ENCODE measurements around the gene FXYD2.

The FXYD2 gene

DNA sequence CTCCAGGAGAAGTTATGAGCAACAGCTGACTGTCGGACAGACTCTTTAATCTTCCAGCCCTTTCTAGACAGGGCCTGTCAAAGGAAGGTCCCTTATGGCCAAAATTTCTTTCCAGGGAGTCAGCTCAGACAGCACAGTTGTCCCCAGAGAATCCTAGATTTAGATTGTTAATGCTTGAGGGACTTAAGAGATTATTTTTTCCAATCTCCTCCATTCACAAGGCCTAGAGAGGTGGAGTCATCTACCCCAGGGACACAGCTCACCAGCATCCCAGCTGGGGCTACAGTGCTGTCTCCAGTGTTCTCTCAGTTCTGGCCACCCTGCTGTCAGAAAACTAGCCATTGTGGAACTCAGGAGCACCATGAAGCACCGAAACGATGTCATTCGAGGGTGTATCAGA lies 35.3 kb downstream of the FXYD2 start:
- no peaks in the 10 kb centered on the region for H3K4me1 ChIP-seq (ENCODE audit: insufficient read depth, low read length)
- H2AFZ ChIP-seq (ENCODE audit: low read depth, low read length), result no peak overlapping the region
- no peak overlapping the region for H3K4me3 ChIP-seq (ENCODE audit: low read length)
- H3K27me3 ChIP-seq (ENCODE audit: insufficient read depth, low read length), result peaks cover 48% of the 10 kb centered on the region
- H3K36me3 ChIP-seq (ENCODE audit: insufficient read depth, low read length), result no peaks in the 10 kb centered on the region
- no peaks in the 10 kb centered on the region for H3K9me3 ChIP-seq (ENCODE audit: low read length)

DNA sequence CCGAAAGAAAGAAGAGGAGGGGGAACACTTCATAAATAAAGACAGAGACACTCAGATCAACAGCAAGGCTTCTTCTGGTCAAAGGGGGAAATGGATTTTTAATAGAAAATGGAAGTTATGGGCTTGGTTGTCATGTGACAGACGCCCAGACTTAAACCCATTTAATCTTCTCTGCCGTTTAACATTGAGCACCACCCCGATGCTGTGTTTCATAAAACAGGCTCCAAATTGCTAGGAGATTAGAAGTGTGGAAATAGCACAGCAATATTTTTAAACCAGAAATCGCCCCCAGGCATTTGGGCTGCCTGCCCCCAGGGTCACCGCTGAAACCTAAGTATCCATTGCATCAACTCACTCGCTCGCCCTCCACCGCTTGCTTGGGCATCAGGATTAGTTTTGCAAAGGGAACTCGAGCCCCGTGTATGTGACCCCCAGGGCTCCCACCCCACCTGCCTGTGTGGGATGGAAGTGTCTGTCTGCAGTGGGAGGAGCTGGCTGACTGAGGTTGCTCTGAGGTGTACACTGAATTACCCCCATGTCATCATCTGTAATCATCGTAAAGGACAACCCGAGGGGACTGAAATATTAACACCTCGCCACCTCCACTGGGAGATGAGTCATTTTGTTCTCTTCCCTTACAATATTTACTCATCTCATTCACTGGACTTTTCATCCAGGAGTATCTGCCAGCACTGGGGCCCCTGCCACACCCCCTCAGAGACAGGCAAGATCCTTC lies 38.2 kb downstream of the FXYD2 start:
- Histone ChIP-seq H3K4me1 (ENCODE audit: insufficient read depth, low read length) (no peaks in the 10 kb centered on the region), H2AFZ (ENCODE audit: low read depth, low read length) (no peak overlapping the region), H3K36me3 (ENCODE audit: insufficient read depth, low read length) (no peaks in the 10 kb centered on the region), H3K4me3 (ENCODE audit: low read length) (no peak overlapping the region), H3K27me3 (ENCODE audit: insufficient read depth, low read length) (peaks cover 48% of the 10 kb centered on the region), H3K9me3 (ENCODE audit: low read length) (no peaks in the 10 kb centered on the region)

DNA sequence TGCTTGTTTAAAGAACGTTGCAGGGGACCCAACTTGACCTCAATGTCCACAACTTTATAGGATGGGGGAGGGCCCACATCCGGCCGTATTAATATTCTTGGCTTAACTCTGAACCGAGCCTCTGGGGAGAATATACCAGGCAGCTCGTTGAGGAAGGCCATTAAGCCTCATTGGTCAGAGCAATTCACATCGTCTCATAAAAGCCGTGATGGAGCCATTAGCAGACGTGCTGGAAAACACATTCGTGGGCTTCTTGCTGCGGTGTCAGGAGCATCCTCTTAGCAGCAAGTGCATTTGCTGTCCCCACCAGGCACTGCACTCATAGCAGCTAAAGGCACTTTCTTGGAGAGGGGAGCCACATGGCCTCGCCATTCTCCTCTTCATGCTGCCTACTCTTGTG lies 42.4 kb downstream of the FXYD2 start:
- Histone ChIP-seq H2AFZ (ENCODE audit: low read depth, low read length) (no peak overlapping the region), H3K4me3 (ENCODE audit: low read length) (no peak overlapping the region), H3K4me1 (ENCODE audit: insufficient read depth, low read length) (no peaks in the 10 kb centered on the region), H3K9me3 (ENCODE audit: low read length) (no peaks in the 10 kb centered on the region), H3K27me3 (ENCODE audit: insufficient read depth, low read length) (peaks cover 41% of the 10 kb centered on the region), H3K36me3 (ENCODE audit: insufficient read depth, low read length) (no peaks in the 10 kb centered on the region)

DNA sequence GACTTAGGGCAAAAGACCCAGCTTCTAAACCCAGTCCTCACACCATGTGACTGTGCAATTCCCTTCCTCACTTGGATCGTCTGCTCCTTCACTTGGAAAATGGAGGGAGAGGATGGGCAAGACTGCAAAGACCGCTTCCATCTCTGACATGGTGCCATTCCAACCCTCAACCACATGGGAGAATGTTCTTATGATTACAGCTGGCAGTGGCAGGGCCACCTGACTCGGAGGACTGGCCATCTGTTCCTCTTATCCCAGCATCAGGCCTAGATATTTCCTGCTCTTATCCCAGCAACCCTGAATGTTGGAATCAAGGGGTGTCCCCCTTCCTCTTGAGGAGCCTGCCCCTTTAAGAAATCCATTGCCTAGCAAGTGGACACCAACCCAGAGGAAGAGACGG lies 42.9 kb downstream of the FXYD2 start:
- H2AFZ ChIP-seq (ENCODE audit: low read depth, low read length), result no peak overlapping the region
- H3K36me3 ChIP-seq (ENCODE audit: insufficient read depth, low read length), result no peaks in the 10 kb centered on the region
- H3K4me1 ChIP-seq (ENCODE audit: insufficient read depth, low read length), result no peaks in the 10 kb centered on the region
- H3K4me3 ChIP-seq (ENCODE audit: low read length), result no peak overlapping the region
- H3K9me3 ChIP-seq (ENCODE audit: low read length), result no peaks in the 10 kb centered on the region
- peaks cover 37% of the 10 kb centered on the region for H3K27me3 ChIP-seq (ENCODE audit: insufficient read depth, low read length)

DNA sequence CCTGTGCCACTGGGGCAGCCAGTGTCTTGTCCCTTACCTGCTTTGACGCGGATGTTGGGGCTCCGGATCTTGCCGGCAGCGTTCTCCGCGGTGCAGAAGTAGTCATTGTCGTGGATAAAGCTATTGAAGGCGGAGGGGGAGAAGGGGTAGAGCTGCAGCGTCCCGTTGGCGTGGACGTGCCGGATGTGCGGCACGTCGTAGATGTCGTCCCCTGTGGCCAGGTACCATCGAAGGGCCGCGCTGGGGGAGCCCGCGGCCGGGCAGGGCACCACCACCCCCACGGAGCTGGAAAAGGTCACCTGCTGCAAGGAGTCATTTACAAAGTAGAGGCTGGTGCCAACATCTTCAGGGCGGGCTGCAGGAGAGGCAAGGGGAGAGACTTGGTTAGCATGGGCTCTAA lies 44.1 kb downstream of the FXYD2 start:
- H3K27me3 ChIP-seq (ENCODE audit: insufficient read depth, low read length), result peaks cover 36% of the 10 kb centered on the region
- no peak overlapping the region for H3K4me3 ChIP-seq (ENCODE audit: low read length)
- H3K9me3 ChIP-seq (ENCODE audit: low read length), result no peaks in the 10 kb centered on the region
- no peak overlapping the region for H2AFZ ChIP-seq (ENCODE audit: low read depth, low read length)
- no peaks in the 10 kb centered on the region for H3K36me3 ChIP-seq (ENCODE audit: insufficient read depth, low read length)
- no peaks in the 10 kb centered on the region for H3K4me1 ChIP-seq (ENCODE audit: insufficient read depth, low read length)

DNA sequence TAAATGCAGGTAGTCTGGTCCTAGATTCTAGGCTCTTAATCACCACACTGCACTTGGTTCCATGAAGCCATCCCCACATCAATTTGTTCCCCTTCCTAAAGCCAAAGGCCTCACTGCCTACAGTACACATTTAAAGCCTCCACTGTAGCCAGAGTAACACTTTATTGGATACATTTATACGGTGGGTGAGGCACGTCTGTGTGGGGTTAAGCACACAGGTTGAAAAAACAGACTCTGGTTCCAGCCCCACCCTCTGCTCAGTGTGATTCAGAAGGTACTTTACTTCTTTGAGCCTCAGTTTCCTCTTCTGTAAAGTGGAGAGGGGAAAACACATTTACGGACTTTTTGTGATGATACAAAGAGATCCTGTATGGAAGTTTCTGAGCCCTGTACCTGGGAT lies 50.0 kb downstream of the FXYD2 start:
- no peak overlapping the region for H2AFZ ChIP-seq (ENCODE audit: low read depth, low read length)
- H3K4me1 ChIP-seq (ENCODE audit: insufficient read depth, low read length), result no peaks in the 10 kb centered on the region
- H3K4me3 ChIP-seq (ENCODE audit: low read length), result no peak overlapping the region
- H3K27me3 ChIP-seq (ENCODE audit: insufficient read depth, low read length), result peaks cover 16% of the 10 kb centered on the region
- no peaks in the 10 kb centered on the region for H3K36me3 ChIP-seq (ENCODE audit: insufficient read depth, low read length)
- H3K9me3 ChIP-seq (ENCODE audit: low read length), result no peaks in the 10 kb centered on the region

DNA sequence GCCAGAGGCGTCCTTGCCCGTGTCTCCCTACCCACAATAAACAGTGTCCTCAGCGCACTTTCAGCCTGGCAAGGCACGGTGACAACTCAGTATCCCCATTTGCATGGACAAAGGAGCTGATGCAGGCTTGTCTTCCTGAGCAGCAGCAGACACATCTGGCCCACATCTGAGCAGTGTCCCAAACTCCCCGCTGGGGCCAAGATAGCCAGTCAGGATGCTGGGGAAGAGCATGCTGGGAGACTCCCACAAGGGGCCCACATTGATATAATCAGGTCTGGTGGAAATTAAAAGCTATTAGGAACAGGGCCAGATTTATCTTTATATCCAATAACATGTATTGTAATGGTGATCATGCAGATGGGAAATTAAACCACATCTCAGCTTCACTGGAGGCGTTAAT lies 52.2 kb downstream of the FXYD2 start:
- Histone ChIP-seq H3K27me3 (ENCODE audit: insufficient read depth, low read length) (peaks cover 7% of the 10 kb centered on the region), H3K4me3 (ENCODE audit: low read length) (no peak overlapping the region), H3K4me1 (ENCODE audit: insufficient read depth, low read length) (no peaks in the 10 kb centered on the region), H3K36me3 (ENCODE audit: insufficient read depth, low read length) (no peaks in the 10 kb centered on the region), H2AFZ (ENCODE audit: low read depth, low read length) (no peak overlapping the region), H3K9me3 (ENCODE audit: low read length) (no peaks in the 10 kb centered on the region)

DNA sequence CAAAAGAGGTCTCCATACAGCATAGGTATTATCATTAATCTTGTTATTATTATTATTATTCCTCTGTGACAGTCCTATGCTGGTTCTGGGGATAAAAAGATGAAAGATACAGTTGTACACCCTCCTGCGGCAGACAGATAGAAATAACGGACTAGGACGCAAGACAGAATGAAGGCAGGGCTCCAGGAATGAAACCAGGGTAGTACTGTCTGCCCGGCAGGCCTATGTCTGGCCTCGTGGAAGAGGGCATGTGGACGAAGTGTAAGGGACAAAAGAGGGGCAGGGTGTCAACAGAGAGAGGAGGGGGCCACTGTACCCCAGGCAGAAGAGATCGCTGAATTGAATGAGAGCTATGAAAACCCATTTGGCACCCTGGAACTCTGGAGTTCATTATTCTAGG lies 52.7 kb downstream of the FXYD2 start:
- Histone ChIP-seq H3K9me3 (ENCODE audit: low read length) (no peaks in the 10 kb centered on the region), H3K36me3 (ENCODE audit: insufficient read depth, low read length) (no peaks in the 10 kb centered on the region), H3K27me3 (ENCODE audit: insufficient read depth, low read length) (peaks cover 6% of the 10 kb centered on the region), H3K4me3 (ENCODE audit: low read length) (no peak overlapping the region), H3K4me1 (ENCODE audit: insufficient read depth, low read length) (no peaks in the 10 kb centered on the region), H2AFZ (ENCODE audit: low read depth, low read length) (no peak overlapping the region)

DNA sequence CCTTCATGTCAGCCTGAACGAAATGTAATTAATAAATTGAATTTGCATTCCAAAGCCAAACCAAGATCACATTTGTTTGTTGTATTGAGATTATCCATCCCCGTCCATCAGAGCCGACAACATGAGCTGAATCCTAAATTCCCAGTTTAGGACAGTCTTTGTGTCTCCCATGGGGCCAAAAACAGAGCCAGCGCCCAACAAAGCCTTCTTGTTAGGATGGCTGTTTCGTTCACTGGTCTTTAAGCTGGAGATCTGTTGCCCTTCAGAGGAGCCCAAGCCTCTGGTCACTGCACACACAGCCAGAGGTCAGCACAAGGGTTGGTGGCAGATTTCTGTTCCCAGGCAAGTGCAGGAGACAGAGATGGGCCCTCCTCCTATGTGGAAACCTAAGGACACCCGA lies 53.3 kb downstream of the FXYD2 start:
- H3K4me1 ChIP-seq (ENCODE audit: insufficient read depth, low read length), result no peaks in the 10 kb centered on the region
- H3K27me3 ChIP-seq (ENCODE audit: insufficient read depth, low read length), result peaks cover 10% of the 10 kb centered on the region
- H3K4me3 ChIP-seq (ENCODE audit: low read length), result no peak overlapping the region
- H3K9me3 ChIP-seq (ENCODE audit: low read length), result no peaks in the 10 kb centered on the region
- H2AFZ ChIP-seq (ENCODE audit: low read depth, low read length), result no peak overlapping the region
- no peaks in the 10 kb centered on the region for H3K36me3 ChIP-seq (ENCODE audit: insufficient read depth, low read length)

DNA sequence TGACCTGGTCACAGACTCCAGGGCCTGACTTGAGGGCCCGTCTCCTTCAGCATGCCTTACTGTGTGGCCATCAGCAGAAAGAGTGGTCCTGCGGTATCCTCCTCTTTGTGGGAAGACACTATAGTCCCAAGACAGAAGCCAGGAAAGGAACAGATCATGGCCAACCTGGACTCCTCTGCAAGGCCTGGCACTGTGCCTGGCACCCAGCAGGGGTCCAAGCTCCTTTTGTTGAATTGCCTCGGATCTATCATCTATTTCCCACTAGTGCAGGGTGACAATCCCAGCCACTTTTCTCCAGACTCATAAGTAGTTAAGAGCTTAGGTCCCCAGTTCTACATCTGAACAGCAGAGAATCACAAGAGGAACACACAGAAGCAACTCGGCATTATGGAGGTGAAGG lies 54.5 kb downstream of the FXYD2 start:
- no peak overlapping the region for H2AFZ ChIP-seq (ENCODE audit: low read depth, low read length)
- peaks cover 10% of the 10 kb centered on the region for H3K27me3 ChIP-seq (ENCODE audit: insufficient read depth, low read length)

More for the DNA sequence above, 54.5 kb downstream of the FXYD2 start:
- H3K4me3 ChIP-seq (ENCODE audit: low read length), result no peak overlapping the region
- H3K36me3 ChIP-seq (ENCODE audit: insufficient read depth, low read length), result no peaks in the 10 kb centered on the region
- no peaks in the 10 kb centered on the region for H3K9me3 ChIP-seq (ENCODE audit: low read length)
- no peaks in the 10 kb centered on the region for H3K4me1 ChIP-seq (ENCODE audit: insufficient read depth, low read length)

All from neuron (in vitro differentiated cells).